HepG2 (cell line): ENCODE measurements around the gene FFAR2. TPM values are rescaled to one million over a fixed set of nuclear protein-coding genes. Genes with fewer than 3 reads are reported as not detected.

Experiments
- ATF2 ChIP-seq: sonication (generic); formaldehyde crosslinking; IDR thresholded peaks from 2 replicates; pipeline ENCODE4 v1.4.0; 2020; ENCODE audit warnings: missing genetic modification reagents
- LCORL ChIP-seq, 2 experiments: fragments of 450-650 bp in 1 of 2; sonication (generic) in 1 of 2; formaldehyde crosslinking in 1 of 2; IDR thresholded peaks; 2 replicates each; pipeline versions ENCODE4 v1.5.0 to v1.6.1; 2017 to 2020; ENCODE audit warnings: antibody characterized with exemption in 1 of 2, missing genetic modification reagents in 1 of 2
- RAD21 ChIP-seq: fragments of 450-650 bp; formaldehyde crosslinking; IDR thresholded peaks from 2 replicates; pipeline ENCODE4 v1.5.0; 2020; ENCODE audit warnings: mild to moderate bottlenecking
- SALL1 ChIP-seq: sonication (generic); formaldehyde crosslinking; IDR thresholded peaks from 2 replicates; pipeline ENCODE4 v1.8.0; 2022; ENCODE audit warnings: mild to moderate bottlenecking, missing genetic modification reagents
- SYNCRIP ChIP-seq: fragments of 200-400 bp; formaldehyde crosslinking; IDR thresholded peaks from 2 replicates; pipeline ENCODE4 v1.6.1; 2018; ENCODE audit warnings: mild to moderate bottlenecking, low read depth, low read length; ENCODE audit not compliant: insufficient read depth
- THAP8 ChIP-seq: sonication (generic); formaldehyde crosslinking; IDR thresholded peaks from 2 replicates; pipeline ENCODE4 v1.5.1; 2020; ENCODE audit warnings: missing genetic modification reagents, mild to moderate bottlenecking, borderline replicate concordance
- ZNF230 ChIP-seq: sonication (generic); formaldehyde crosslinking; IDR thresholded peaks from 2 replicates; pipeline ENCODE4 v1.4.0; 2020; ENCODE audit warnings: mild to moderate bottlenecking, missing genetic modification reagents
- ZNF367 ChIP-seq: sonication (generic); formaldehyde crosslinking; IDR thresholded peaks from 2 replicates; pipeline ENCODE4 v1.4.0; 2020; ENCODE audit warnings: missing genetic modification reagents, borderline replicate concordance
- ZNF460 ChIP-seq: sonication (generic); formaldehyde crosslinking; IDR thresholded peaks from 2 replicates; pipeline ENCODE4 v1.5.1; 2020; ENCODE audit warnings: missing genetic modification reagents, mild to moderate bottlenecking, borderline replicate concordance
- ZNF615 ChIP-seq: sonication (generic); formaldehyde crosslinking; IDR thresholded peaks from 2 replicates; pipeline ENCODE4 v1.5.0; 2020; ENCODE audit warnings: mild to moderate bottlenecking, missing genetic modification reagents, borderline replicate concordance
- ZNF619 ChIP-seq: sonication (generic); formaldehyde crosslinking; IDR thresholded peaks from 2 replicates; pipeline ENCODE4 v1.4.0; 2020; ENCODE audit warnings: mild to moderate bottlenecking, missing genetic modification reagents
- ZNF790 ChIP-seq: sonication (generic); formaldehyde crosslinking; IDR thresholded peaks from 2 replicates; pipeline ENCODE4 v1.8.0; 2022; ENCODE audit warnings: missing genetic modification reagents, mild to moderate bottlenecking, borderline replicate concordance
- ZSCAN20 ChIP-seq: sonication (generic); formaldehyde crosslinking; IDR thresholded peaks from 2 replicates; pipeline ENCODE4 v1.4.0; 2020; ENCODE audit warnings: missing genetic modification reagents, mild to moderate bottlenecking, borderline replicate concordance
- polyA plus RNA-seq, 8 experiments: library from polyadenylated mRNA; depleted of rRNA in 3 of 8; stranded (reverse) in 7 of 8; unstranded in 1 of 8; fragments of >200 nt; fragmentation: Illumina TruSeq in 4 of 8; extraction: Trizol in 4 of 8; gene quantifications; 2 replicates each; pipeline versions ENCODE4 v1.2.1 to v1.2.3, GENCODE V29; 2011 to 2016; ENCODE audit warnings: low read depth in 4 of 8, missing spikeins in 1 of 8, mixed read lengths in 1 of 8; ENCODE audit not compliant: insufficient read depth in 1 of 8
- total RNA-seq, 5 experiments: library from RNA; depleted of rRNA; stranded (reverse); fragments of >200 nt; fragmentation: Illumina TruSeq; extraction: Trizol; gene quantifications; 2 replicates each; pipeline ENCODE4 v1.2.3, GENCODE V29; 2016; ENCODE audit warnings: low read depth in 1 of 5
- TF ChIP-seq, protein P1 (sequence below): sonication (generic); formaldehyde crosslinking; IDR thresholded peaks from 2 replicates; pipeline ENCODE4 v1.9.0; 2021; ENCODE audit warnings: missing genetic modification reagents, borderline replicate concordance
- TF ChIP-seq, protein P2 (sequence below): sonication (generic); formaldehyde crosslinking; IDR thresholded peaks from 2 replicates; pipeline ENCODE4 v1.4.0; 2020; ENCODE audit warnings: missing genetic modification reagents, borderline replicate concordance
- TF ChIP-seq, protein P3 (sequence below): sonication (generic); formaldehyde crosslinking; IDR thresholded peaks from 2 replicates; pipeline ENCODE4 v1.5.0; 2020; ENCODE audit warnings: missing genetic modification reagents, mild to moderate bottlenecking, borderline replicate concordance
- TF ChIP-seq, protein P4 (sequence below): sonication (generic); formaldehyde crosslinking; IDR thresholded peaks from 2 replicates; pipeline ENCODE4 v1.4.0; 2020; ENCODE audit warnings: missing genetic modification reagents, mild to moderate bottlenecking, borderline replicate concordance

FFAR2 gene
- total and polyA plus RNA-seq, 2 of the 13 experiments (the other 11 are each of a cell fraction or from before 2014, with no cell fraction given) = 0.12 TPM; not detected in 1

GRCh38 chr19:35458731-35459391, 10.8 kb downstream of the FFAR2 start (continued):
- TF ChIP-seq RAD21 (CRISPR knock-in tag) (no peak), ZNF460 (CRISPR knock-in tag) (no peak), ZNF230 (peak; percentile 31; the same call in 1 of the 2 replicates), ATF2 (peak; percentile 55), SYNCRIP (no peak), ZNF367 (CRISPR knock-in tag) (no peak), ZNF615 (peak; percentile 64; the same call in 1 of the 2 replicates), LCORL (IDR thresholded peaks at IDR 0.05) (no peak), LCORL (CRISPR knock-in tag; IDR thresholded peaks at IDR 0.05) (peak; percentile 90), ZNF790 (CRISPR knock-in tag) (no peak), THAP8 (CRISPR knock-in tag) (no peak), ZNF619 (0 out of 2 replicates have a peak, but pooled peaks have one; percentile 51), ZSCAN20 (no peak), SALL1 (CRISPR knock-in tag) (peak; percentile 98)
- TF ChIP-seq, protein P1, sequence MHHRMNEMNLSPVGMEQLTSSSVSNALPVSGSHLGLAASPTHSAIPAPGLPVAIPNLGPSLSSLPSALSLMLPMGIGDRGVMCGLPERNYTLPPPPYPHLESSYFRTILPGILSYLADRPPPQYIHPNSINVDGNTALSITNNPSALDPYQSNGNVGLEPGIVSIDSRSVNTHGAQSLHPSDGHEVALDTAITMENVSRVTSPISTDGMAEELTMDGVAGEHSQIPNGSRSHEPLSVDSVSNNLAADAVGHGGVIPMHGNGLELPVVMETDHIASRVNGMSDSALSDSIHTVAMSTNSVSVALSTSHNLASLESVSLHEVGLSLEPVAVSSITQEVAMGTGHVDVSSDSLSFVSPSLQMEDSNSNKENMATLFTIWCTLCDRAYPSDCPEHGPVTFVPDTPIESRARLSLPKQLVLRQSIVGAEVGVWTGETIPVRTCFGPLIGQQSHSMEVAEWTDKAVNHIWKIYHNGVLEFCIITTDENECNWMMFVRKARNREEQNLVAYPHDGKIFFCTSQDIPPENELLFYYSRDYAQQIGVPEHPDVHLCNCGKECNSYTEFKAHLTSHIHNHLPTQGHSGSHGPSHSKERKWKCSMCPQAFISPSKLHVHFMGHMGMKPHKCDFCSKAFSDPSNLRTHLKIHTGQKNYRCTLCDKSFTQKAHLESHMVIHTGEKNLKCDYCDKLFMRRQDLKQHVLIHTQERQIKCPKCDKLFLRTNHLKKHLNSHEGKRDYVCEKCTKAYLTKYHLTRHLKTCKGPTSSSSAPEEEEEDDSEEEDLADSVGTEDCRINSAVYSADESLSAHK = no peak
- TF ChIP-seq, protein P2, sequence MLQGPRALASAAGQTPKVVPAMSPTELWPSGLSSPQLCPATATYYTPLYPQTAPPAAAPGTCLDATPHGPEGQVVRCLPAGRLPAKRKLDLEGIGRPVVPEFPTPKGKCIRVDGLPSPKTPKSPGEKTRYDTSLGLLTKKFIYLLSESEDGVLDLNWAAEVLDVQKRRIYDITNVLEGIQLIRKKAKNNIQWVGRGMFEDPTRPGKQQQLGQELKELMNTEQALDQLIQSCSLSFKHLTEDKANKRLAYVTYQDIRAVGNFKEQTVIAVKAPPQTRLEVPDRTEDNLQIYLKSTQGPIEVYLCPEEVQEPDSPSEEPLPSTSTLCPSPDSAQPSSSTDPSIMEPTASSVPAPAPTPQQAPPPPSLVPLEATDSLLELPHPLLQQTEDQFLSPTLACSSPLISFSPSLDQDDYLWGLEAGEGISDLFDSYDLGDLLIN (CRISPR knock-in tag) = no peak
- TF ChIP-seq, protein P3, sequence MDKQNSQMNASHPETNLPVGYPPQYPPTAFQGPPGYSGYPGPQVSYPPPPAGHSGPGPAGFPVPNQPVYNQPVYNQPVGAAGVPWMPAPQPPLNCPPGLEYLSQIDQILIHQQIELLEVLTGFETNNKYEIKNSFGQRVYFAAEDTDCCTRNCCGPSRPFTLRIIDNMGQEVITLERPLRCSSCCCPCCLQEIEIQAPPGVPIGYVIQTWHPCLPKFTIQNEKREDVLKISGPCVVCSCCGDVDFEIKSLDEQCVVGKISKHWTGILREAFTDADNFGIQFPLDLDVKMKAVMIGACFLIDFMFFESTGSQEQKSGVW (CRISPR knock-in tag) = no peak
- TF ChIP-seq, protein P4, sequence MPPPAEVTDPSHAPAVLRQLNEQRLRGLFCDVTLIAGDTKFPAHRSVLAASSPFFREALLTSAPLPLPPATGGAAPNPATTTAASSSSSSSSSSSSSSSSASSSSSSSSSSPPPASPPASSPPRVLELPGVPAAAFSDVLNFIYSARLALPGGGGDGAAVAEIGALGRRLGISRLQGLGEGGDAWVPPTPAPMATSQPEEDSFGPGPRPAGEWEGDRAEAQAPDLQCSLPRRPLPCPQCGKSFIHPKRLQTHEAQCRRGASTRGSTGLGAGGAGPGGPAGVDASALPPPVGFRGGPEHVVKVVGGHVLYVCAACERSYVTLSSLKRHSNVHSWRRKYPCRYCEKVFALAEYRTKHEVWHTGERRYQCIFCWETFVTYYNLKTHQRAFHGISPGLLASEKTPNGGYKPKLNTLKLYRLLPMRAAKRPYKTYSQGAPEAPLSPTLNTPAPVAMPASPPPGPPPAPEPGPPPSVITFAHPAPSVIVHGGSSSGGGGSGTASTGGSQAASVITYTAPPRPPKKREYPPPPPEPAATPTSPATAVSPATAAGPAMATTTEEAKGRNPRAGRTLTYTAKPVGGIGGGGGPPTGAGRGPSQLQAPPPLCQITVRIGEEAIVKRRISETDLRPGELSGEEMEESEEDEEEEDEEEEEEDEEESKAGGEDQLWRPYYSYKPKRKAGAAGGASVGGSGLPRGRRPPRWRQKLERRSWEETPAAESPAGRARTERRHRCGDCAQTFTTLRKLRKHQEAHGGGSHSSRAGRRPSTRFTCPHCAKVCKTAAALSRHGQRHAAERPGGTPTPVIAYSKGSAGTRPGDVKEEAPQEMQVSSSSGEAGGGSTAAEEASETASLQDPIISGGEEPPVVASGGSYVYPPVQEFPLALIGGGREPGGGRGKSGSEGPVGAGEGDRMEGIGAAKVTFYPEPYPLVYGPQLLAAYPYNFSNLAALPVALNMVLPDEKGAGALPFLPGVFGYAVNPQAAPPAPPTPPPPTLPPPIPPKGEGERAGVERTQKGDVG = 0 out of 2 replicates have a peak, but pooled peaks have one; percentile 34
